Stimulated activated CD4-positive, alpha-beta T cell treated with anti-CD3 and anti-CD28 coated beads, TNF-alpha, amount 100 ng/mL, for 24 hours (primary cell): Measurements from ENCODE around the gene CNN2.

Source experiments
- DNase-seq, 3 experiments: peaks; one replicate each; pipeline ENCODE4 v3.0.0-alpha.2; 2020; ENCODE audit warnings: low read depth in 3 of 3

Gene CNN2

GRCh38 chr19:1025960-1026782, at the start of gene CNN2:
CNN2 (plus strand) TSS chr19:1026608; CDS start chr19:1026662, 54 bp downstream.
- DNase-seq: peak in 1 of 3 experiments; percentile 72

- DNase-seq: no peak
Measured at GRCh38 chr19:977058-977464, 49.3 kb upstream of the CNN2 start.

DNA sequence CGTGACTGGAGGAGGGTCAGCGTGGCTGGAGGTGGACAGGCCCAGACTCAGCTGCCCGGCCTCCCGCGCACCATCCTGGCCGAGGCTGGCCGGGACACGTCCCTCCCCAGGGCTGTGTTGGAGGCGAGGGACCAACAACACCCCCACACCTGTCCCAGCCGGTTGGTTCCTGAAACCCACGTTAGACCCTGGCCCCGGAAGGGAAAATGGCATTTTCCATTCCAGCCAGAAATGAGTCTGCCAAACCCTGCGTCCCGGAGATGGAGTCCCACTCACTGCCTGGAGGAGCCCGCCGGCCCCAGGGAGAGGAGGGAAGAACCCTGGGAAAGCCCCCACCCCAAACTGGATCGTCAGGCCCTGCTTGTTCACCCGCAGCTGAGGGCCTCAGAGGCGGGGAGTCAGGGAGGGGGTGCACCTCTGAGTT, 47.1 kb upstream of the CNN2 start:
- no peak for DNase-seq

- no peak for DNase-seq
Measured at GRCh38 chr19:980133-980998, 46.0 kb upstream of the CNN2 start.

DNA sequence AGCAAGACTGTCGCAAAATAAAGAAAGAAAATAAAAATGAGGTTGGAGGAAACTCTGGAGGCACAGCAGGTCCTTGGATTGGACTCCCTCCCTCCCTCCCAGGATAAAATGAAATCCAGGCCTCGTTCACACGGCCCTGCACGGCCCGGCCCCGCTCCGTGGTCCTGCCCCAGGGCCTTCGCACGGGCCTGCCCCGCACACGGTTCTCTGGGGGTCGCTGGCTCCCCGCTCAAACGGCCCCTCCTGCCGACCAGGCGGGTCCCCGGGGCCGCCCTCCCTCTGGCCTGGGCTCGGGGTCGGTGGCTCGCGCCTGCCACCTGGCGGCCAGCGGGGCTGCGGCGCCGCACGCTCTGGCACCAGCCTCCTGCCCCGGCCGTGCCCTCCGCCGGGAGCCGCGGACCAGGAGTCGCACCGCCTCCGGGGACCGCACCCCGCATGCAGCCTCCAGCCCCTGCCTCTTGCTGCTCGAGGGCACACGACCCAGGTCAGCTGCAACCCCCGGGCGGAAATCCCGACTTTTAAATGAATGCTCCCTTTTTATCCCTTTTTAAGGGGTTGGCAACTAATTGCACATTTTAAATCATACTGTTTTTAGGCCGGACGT, 43.7 kb upstream of the CNN2 start:
- DNase-seq: peak; percentile 42 to 69 (median 67)

DNA sequence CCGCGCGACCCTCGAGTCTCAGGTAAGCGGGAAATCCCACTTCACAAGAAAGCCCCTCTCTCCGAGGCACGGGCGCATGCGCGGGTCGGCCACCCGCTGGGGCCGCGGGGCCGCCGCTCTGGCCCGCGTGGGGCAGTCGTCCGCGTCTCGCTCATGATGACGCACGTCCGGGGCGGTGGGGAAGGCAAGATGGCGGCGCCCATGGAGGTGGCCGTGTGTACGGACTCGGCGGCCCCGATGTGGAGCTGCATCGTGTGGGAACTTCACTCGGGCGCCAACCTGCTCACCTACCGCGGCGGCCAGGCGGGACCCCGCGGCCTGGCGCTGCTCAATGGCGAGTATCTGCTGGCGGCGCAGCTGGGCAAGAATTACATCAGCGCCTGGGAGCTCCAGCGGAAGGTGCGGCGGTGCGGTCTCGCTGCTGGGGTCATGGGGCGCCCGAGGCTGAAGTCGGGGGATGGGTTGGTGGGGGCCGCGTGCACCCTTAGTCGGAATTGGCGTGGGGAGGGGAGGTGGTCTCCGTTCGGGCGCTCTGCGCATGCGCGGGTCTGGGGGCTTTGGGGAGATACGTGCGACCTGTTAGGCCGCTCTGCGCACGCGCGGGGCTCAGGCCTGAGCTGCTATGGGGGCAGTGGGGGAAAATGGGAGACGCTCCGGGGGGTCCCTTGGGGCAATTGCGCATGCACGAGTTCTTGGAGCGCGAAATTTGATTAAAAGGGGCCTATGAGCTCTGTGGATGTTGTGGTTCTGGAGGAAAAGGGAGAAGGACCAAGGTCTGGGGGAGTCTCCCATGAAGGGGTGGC, 42.0 kb upstream of the CNN2 start, which contains the start of gene WDR18:
TSS of gene WDR18 (plus strand) at position 181 of the 803 bp plus-strand sequence. CDS start at position 190, 9 bp downstream.
- DNase-seq: peak; percentile 85 to 92 (median 88)

DNA sequence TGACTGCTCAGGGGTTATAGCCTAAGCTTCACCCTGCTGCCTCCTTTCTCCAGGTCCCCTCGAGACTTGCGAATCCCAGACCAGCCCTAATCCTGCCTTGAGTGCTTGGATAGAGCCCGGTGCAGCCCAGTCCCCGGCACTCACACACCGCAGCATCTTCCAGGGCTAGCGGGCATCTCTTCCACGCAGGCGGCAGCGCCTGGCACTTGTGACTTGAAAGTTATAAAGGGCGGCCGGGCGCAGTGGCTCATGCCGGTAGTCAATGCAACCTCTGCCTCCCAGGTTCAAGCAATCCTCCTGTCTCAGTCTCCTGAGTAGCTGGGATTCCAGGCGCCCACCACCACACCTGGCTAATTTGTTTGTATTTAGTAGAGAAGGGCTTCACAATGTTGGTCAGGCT, 40.3 kb upstream of the CNN2 start:
- DNase-seq: no peak

DNA sequence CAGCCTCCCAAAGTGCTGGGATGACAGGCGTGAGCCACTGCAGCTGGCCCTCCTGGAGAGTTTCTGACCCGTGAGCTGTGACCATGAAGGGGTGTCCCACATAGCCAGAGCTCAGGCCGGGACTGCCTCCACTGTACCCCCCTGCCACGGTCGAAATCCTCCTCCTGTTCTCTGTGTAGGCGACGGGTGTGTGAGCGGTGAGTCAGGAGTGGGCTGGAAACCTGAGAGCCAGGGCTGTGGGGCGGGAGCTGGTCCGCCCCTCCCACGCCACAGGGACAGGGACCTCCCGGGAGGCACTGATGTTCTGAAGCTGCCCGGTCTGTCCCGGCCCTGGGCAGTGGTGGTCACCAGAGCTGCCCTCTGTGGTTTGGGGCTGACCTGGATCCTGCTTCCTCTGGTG, 38.3 kb upstream of the CNN2 start:
- no peak for DNase-seq

DNA sequence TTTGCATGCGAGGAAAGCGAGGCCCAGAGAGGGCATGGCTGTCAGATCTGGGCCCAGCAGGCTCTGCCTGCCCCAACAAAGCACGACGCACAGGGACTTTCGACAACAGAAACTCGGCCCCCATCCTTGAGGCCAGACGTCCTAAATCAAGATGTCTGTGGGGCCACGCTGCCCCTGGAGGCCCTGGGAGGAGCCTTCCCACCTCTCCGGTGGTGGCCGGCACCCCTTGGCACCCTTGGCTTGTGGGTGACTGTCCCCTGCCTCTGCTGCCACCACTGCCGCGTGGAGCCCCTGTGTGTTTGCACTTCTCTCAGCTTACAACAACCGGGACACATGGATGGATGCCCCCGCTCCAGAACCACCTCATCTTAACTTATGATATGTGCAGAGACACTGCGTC, 37.9 kb upstream of the CNN2 start:
- no peak for DNase-seq

- DNase-seq: no peak
Measured at GRCh38 chr19:989381-990081, 36.9 kb upstream of the CNN2 start.

GRCh38 chr19:990119-990571, 36.3 kb upstream of the CNN2 start:
- DNase-seq: no peak

DNA sequence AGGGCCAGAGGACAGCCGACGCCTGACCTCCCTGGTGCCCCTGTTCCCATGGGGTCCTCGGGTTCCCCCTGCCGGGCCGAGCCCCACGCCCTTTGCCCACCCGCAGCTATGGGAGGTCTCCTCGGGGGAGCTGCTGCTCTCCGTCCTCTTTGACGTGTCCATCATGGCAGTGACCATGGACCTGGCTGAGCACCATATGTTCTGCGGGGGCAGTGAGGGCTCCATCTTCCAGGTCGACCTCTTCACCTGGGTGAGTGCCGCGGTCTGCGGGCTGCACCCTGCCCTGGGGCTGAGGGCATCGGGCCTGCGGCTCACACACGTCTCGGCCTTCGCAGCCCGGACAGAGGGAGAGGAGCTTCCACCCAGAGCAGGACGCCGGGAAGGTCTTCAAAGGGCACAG, 35.7 kb upstream of the CNN2 start:
- DNase-seq: no peak

- peak; percentile 28 to 67 (median 51) for DNase-seq
Measured at GRCh38 chr19:991174-991931, 35.1 kb upstream of the CNN2 start.

GRCh38 chr19:991932-992669, 34.3 kb upstream of the CNN2 start:
- DNase-seq: no peak

DNA sequence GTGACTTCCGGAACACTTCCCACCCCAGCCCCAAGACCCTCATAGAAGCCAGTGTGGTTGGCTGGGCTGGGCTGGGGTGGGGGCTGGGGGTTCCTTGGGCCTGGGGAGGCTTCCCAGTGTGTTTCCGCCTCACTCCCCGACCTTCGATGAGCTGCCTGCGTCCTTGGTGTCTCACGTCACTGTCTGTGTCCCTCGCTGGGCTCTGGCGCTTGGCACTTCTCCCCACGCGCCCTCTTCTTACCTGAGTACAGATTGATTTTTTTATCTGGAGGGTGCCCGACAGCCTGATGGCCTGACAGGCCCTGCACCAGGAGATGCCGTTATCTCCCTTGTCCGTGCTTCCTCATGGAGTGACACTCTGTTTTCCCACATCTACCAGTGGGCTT, 33.7 kb upstream of the CNN2 start:
- DNase-seq: no peak

DNA sequence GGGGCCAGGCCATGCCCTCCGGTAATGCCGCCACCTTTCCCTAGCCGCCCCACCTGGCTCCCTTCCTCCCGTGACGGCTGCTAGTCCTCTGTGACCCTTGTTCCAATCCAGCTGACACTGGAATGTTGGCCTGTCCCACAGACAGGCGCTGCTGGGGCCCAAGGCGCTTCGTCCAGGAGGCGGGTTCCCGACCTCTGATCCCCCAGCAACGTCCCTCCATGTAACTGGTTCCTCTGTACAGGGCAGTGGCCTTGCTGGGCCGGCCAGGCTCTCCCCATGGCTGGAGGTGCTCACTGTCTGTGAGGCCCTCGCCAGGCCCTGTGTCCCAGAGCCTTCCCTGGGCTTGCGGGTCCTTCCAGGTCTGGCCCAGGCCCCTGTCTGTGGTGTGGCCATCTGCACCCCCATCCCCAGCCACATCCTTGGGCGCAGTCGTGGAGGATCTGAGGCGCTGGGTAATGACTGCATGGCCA, 33.0 kb upstream of the CNN2 start:
- no peak for DNase-seq

DNA sequence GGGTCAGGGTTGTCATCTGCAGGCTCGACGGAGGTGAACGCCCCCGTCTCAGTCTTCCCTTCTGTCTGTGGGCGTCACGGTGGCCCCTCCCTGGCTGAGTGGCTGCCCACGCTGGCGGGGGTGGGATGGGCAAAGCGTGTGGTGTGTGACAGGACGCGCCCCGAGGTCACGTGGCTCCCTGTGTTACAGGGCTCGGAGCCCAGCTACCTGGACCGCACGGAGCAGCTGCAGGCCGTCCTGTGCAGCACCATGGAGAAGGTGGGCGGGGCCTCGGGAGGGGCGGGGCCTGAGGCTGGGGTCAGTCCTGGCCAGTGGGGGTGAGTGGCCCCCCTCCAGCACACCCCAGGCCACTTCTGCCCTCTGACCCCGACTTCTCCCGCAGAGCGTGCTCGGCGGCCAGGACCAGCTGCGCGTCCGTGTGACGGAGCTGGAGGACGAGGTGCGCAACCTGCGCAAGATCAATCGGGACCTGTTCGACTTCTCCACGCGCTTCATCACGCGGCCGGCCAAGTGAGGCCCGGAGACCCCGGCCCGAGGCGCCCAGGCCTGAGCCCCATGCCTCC, 32.5 kb upstream of the CNN2 start:
- no peak for DNase-seq

- no peak for DNase-seq
Measured at GRCh38 chr19:994516-994915, 31.9 kb upstream of the CNN2 start.
